ENCODE measurements around the gene HNRNPL.

GRCh38 chr19:38809592-38810252, 40.1 kb downstream of the HNRNPL start:
- TF ChIP-seq CTCF (conservative IDR thresholded peaks at IDR 0.05; ENCODE audit: low read depth, low read length) = no peak
- TF ChIP-seq EZH2 (IDR thresholded peaks at IDR 0.05; ENCODE audit: borderline replicate concordance, low read depth, low read length, poor library complexity, severe bottlenecking) = no peak

Data from A673 (cell line).